Measurements from ENCODE around the gene SSTR3. TPM values are rescaled to one million over a fixed set of nuclear protein-coding genes. Genes with fewer than 3 reads are reported as not detected.

Gene SSTR3
- total and polyA plus RNA-seq, 2 of the 4 experiments (the other 2 are of a cell fraction): under 0.01 to 0.07 TPM

- no peak for TF ChIP-seq CTCF (conservative IDR thresholded peaks at IDR 0.05; ENCODE audit: low read depth, low read length)
- peak; percentile 56; the same call in 1 of the 2 replicates for TF ChIP-seq MAZ (IDR thresholded peaks at IDR 0.05; ENCODE audit: borderline replicate concordance, low read depth, low read length)
- no peak for TF ChIP-seq RCOR1 (IDR thresholded peaks at IDR 0.05; ENCODE audit: insufficient replicate concordance, low read length)
- TF ChIP-seq MXI1 (IDR thresholded peaks at IDR 0.05; ENCODE audit: borderline replicate concordance, low read depth, low read length): no peak
Measured at GRCh38 chr22:37187891-37188761, 24.2 kb downstream of the SSTR3 start, which contains the start of gene C1QTNF6. Gene C1QTNF6, minus strand, starts transcription at chr22:37188247. Its CDS starts 34 bp downstream, at chr22:37188213.

More at GRCh38 chr22:37187891-37188761, 24.2 kb downstream of the SSTR3 start, which contains the start of gene C1QTNF6:
- H4K5ac ChIP-seq (ENCODE audit: low read depth, low read length): peak within 1 kb of the TSS; percentile 97
- H3K56ac ChIP-seq (ENCODE audit: extremely low read depth, insufficient read depth, low read length): peak within 1 kb of the TSS; percentile 81
- peak within 1 kb of the TSS; percentile 95 for H3K27ac ChIP-seq (ENCODE audit: insufficient read depth, low read length)
- H3K9me3 ChIP-seq (ENCODE audit: control insufficient read depth, insufficient read depth, low read length): no peaks in the 10 kb centered on the region
- H2AK5ac ChIP-seq (ENCODE audit: low read depth, low read length): peak within 1 kb of the TSS; percentile 79
- peak within 1 kb of the TSS; percentile 79; the same call in 2 of the 3 replicates for H2BK15ac ChIP-seq (ENCODE audit: low read depth, low read length)
- peak within 1 kb of the TSS; percentile 41 for H3K4me3 ChIP-seq (ENCODE audit: insufficient read depth, low read depth, low read length)
- no TSS peak for BruUV-seq (replicated peaks)
- POLR2A ChIA-PET (ENCODE audit: unreplicated experiment): no interaction called here
- no peaks in the 10 kb centered on the region for H4K20me1 ChIP-seq (ENCODE audit: insufficient read depth, low read length)
- intact Hi-C loops (cut with micrococcal nuclease) (no loop called here), in situ Hi-C loops (cut with MboI; ENCODE audit: low sequenced_read_pairs) (no loop called here), dilution Hi-C loops (cut with HindIII; ENCODE audit: low sequenced_read_pairs, unreplicated experiment) (no loop called here)
- H3K4me2 ChIP-seq (ENCODE audit: low read depth, low read length): peak within 1 kb of the TSS; percentile 93
- peaks cover 1% of the 10 kb centered on the region; the same call in 1 of the 2 replicates for H3K36me3 ChIP-seq (ENCODE audit: control insufficient read depth, insufficient read depth, low read length)
- H3K27me3 ChIP-seq (ENCODE audit: control insufficient read depth, insufficient read depth, low read length): no peaks in the 10 kb centered on the region
- peak within 1 kb of the TSS; percentile 93 for H3K9ac ChIP-seq (ENCODE audit: low read depth, low read length)
- H2BK120ac ChIP-seq (ENCODE audit: low read depth, low read length): peak within 1 kb of the TSS; percentile 80
- H3K4me1 ChIP-seq (ENCODE audit: control insufficient read depth, insufficient read depth, low read length): peaks cover 18% of the 10 kb centered on the region
- peak within 1 kb of the TSS; percentile 95 for H2AK9ac ChIP-seq (replicated peaks; ENCODE audit: low read depth, low read length, poor library complexity)
- H3K14ac ChIP-seq (replicated peaks; ENCODE audit: low read depth, low read length): peak within 1 kb of the TSS; percentile 83
- CTCF ChIA-PET: no interaction called here
- ATAC-seq (ENCODE audit: low read depth): peak; percentile 87
- H3K4ac ChIP-seq (ENCODE audit: low read depth, low read length): peak within 1 kb of the TSS; percentile 90
- H3K18ac ChIP-seq (ENCODE audit: low read depth, low read length): peak within 1 kb of the TSS; percentile 84
- peak within 1 kb of the TSS; percentile 97 for H2AFZ ChIP-seq (replicated peaks; ENCODE audit: low read length, poor library complexity)
- 10% methylated on average over 2 of the region's 17 CpGs; no CpG with 5 or more reads in 1 of the 2 experiments for WGBS, 2 experiments (ENCODE audit: extremely low coverage in 2 of 2, insufficient read length in 1 of 2)
- peaks cover 8% of the 10 kb centered on the region for H3K9me1 ChIP-seq (ENCODE audit: insufficient read depth, low read length)
- H3K23ac ChIP-seq (ENCODE audit: low read depth, low read length): peak within 1 kb of the TSS; percentile 93
- H2BK5ac ChIP-seq (ENCODE audit: low read depth, low read length, poor library complexity, severe bottlenecking): peak within 1 kb of the TSS; percentile 85
- peak within 1 kb of the TSS; percentile 95 for H4K91ac ChIP-seq (ENCODE audit: insufficient read depth, low read depth, low read length)
- peak within 1 kb of the TSS; percentile 72 for H2BK20ac ChIP-seq (ENCODE audit: low read depth, low read length)
- peak; percentile 35 for DNase-seq
- H3K79me1 ChIP-seq (ENCODE audit: low read depth in 1 of 2, low read length in 2 of 2): peaks cover 0 to 21% of the 10 kb centered on the region in 2 experiments; a peak in 3 of 4 replicates
- peak within 1 kb of the TSS; percentile 90 to 98 for H4K8ac ChIP-seq (ENCODE audit: low read depth in 2 of 2, low read length in 2 of 2)
